Kidney capillary endothelial cell (primary cell): ENCODE data around the gene FTCDNL1.

Experiments
- DNase-seq: peaks from one replicate; pipeline ENCODE4 v3.0.0-alpha.2; 2018; ENCODE audit warnings: low spot score

FTCDNL1 gene

DNA sequence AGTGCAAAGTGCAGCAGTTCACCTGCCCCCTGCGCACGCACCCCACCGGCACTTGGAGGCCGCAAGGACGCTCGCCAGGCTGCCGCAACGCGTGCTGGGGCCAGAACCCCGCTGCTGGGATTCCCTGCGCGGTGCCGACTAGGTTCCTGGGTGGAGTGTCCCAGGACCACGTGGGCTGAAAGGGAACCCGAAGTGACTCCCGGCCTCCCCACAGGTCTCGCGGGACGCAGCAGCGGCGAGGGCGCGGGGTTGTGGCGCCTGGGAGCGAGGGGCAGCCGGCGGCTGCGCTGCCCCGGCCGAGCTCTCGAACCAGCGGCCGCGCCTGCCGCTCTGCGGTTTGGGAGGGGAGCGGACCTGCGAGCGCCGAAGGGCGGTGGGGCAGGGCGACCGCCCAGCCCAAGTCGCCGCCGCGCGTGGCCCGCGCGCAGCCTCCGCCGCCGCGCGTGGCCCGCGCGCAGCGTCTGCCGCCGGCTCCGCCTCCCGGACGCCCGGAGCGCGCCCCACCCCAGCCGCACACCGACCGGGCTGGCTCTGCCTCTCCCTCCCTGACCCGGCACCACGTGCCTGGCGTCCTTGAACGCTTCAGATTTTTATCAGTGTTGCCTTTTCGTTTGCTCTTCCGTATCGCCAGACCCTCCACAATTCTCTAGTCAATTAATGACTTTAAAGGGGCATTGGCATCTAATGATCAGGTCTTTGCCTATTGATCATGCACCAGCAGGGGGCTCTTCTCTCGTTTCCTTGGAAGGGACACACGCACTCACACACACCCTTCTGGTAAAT, at the start of gene FTCDNL1:
FTCDNL1 (minus strand) TSS at position 475 of the 783 bp plus-strand sequence. CDS start 2,230 bp downstream, outside the sequence.
- peak; percentile 26 for DNase-seq

DNA sequence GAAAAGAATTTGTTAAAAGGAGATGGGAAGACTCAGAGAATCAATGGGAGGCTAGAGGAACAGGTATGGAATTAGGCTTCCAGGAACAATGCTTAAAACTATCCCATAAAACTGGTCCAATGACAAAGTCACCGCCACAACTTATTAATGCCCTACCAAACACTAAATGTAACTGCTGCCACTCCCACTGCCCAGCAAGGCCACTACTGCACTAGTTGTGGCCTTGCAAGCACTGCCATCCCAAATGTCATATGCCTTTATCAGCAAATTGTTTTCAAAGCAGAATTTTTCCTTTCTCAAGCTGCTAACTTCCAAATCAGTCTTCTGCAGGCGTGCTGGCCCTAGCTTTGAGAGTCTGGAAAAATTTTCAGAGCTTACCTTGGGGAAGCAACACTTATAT, 45.6 kb upstream of the FTCDNL1 start:
- no peak for DNase-seq

DNA sequence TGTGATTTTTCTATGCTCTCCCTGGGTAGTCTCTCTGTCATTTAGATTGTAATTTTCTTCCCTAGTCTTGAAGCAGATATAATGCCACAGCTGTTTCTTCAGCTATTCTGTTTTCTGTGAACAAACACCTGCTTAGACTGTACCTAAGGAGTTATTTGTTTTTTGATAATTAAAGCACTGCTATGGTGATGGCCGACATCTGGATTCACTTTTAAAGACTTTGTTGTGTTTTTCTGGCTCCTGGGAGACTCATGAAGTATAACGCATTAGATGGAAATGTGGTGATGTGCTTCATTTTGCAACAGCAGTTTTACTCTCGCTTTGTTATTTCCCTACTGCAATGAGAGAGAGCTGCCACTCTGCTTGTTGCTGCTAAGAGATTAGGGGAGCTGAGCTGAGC, 44.4 kb upstream of the FTCDNL1 start:
- no peak for DNase-seq

DNA sequence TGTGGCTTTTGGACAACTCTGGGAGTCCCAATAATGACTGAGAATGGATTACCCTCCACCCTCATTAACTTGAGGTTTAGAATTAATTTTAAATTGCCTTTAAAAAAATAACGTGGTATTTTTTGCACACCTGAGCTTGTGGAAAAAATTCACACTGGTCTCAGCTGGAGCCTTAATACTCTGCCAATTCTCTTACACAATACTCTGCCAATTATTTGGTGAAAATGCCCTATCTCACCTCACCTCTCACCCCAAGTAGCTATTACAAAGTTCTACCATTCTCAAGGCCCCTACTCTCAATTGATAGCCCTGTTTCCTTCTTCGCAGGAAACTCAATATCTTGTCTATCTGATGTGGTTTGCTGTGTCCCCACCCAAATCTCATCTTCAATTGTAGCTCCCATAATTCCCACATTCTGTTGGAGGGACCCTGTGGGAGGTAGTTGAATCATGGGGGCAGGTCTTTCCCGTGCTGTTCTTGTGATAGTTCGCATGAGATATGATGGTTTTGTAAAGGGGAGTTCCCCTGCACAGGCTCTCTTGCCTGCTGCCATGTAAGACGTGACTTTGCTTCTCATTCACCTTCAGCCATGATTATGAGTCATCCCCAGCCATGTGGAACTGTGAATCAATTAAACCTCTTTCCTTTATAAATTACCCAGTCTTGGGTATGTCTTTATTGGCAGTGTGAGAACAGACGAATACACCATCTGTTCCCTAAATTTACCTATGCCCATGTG, 32.7 kb upstream of the FTCDNL1 start:
- DNase-seq = no peak

DNA sequence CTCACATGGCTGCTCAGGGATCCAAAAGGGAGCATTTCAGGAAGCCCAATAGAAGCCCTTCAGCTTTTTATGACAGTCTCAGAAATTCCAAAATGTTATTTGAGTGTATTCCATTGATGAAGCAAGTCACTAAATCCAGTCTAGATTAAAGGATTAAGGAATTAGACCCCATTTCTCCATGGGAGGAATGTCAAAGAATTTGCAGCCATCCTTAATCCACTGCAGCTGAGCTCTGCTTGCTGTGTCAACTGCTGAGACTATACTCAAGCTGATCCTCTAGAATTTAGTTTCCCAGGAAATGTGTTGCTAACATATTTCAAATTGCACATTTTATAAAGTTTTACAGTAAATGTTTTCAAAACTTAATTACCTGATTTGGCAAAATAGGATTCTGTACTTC, 31.7 kb upstream of the FTCDNL1 start:
- no peak for DNase-seq

DNA sequence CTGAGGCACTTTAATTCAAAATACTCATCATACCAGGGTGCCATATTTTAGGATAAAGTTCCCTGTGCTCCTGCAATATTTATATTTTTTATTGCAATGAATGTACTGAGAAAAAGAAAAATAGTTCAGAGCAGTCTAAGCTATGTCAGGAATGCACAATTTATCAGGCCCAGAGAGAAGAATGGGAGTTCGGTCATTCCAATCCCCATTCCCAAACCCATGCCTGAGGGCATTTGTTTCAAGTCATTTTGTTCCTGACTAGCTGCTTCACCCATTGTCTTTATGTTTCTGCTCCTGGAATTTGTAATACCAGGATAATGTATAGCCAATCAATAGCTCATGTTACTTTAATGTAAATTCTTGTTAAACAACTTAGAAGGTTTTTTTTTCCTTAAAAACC, 24.4 kb upstream of the FTCDNL1 start:
- DNase-seq = no peak

DNA sequence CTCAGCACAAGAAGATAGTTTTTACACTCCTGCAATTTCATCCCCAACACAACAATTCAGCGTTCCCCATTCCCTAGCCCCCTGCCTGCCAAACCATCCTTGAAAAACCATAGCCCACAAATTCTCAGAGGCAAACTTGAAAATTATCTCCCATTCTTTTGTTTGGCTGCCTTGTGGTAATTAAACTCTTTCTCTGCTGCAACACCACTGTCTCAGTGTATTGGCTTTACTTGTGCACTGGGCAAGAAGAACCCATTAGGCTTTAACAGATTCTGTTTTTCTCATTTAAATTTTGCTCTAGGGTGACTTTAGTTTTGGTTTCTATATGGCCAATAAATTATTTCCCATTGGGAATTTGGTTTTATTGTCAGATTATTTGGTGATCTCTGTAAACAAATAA, 23.2 kb upstream of the FTCDNL1 start:
- no peak for DNase-seq

DNA sequence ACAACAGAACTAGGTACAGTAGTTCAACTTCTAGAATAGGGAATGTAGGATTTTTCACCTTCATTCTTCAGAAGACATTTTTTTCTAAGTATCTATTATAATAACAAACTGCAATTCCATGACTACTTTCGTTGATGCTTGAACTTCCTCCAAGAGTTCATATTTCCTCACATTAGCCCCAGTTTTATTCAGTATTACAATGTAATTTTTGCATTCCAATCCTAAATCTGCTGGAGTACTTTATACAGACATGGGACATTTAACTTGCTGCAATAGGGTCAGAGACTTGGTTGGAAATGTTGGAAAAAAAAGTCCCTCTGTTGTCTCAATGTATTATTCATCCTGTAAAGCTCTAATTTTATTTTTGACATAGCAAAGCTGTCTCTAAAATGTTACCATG, 19.6 kb upstream of the FTCDNL1 start:
- no peak for DNase-seq

- DNase-seq = no peak
Measured at GRCh38 chr2:199869653-199870052, 18.7 kb upstream of the FTCDNL1 start.

DNA sequence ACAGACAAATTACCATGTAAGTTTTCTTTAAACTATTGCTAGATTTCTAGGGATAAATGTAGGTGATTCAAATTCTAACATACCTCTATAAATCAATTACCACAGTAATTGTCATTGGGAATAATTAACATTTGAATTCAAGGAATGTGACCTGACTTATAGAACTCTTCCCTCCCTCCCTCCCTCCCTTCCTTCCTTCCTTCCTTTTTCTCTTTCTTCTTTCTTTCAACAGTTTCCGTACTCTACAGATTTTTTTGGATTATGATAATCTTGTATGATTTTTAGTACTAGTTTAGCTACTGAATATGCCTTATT, 18.2 kb upstream of the FTCDNL1 start:
- DNase-seq = no peak

DNA sequence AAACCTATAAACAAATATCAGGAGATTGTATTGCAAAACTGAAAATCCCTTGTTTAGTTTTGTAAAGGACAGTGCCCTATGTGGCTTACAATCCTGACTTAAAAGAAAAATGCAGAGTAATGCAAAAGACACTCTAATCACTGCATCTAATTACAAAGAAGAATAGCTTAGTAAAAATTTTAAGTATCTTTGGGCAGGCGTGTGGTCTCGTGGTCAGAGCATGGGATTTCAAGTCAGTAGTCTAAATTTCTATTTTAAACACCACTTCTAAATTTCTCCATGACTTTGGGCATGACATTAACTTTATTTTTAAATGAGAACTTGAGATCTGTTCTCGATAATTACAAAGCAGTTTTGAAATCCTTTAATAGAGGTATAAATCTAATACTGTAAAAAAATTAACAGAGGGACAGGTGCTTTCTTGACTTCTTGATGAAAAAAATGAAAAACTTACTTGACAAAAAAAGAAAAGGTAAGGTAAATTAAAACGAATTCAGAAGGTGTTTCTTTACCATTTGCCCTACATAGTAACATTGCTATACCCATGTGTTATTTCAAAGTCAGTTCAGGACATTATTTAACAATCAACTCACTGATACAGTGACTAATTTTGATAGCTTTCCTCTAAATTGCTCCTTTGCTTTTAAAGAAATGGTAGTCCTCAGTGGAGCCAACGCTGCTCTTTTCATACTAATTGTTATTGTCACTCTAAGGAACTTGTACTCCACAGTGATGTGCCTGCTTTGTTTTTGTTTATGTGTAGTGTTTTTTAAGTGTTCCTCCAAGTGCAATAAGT, 17.6 kb upstream of the FTCDNL1 start:
- no peak for DNase-seq

GRCh38 chr2:199865905-199866304, 14.9 kb upstream of the FTCDNL1 start:
- no peak for DNase-seq

GRCh38 chr2:199862788-199863187, 11.8 kb upstream of the FTCDNL1 start:
- DNase-seq = no peak

GRCh38 chr2:199861132-199861774, 10.3 kb upstream of the FTCDNL1 start:
- peak; percentile 17 for DNase-seq

DNA sequence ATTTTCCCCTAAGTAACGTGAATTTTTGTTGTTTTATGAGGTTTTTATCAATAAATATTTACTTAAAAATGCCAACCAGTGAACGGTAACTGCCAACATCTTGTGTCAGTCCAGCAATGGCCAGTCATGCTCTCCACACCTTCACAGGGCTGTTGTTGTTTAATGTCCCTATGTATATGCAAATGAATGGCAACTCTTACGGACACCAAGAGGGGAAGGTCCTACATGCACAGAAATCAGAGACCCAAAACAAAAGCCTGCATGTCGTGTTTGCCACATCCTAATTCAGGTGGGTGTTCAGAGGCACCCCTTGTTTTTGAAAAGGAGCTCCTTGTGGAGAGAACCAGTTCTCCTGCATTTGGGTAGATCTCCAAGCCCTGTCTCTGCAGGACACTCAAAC, 4.8 kb upstream of the FTCDNL1 start:
- DNase-seq = no peak

DNA sequence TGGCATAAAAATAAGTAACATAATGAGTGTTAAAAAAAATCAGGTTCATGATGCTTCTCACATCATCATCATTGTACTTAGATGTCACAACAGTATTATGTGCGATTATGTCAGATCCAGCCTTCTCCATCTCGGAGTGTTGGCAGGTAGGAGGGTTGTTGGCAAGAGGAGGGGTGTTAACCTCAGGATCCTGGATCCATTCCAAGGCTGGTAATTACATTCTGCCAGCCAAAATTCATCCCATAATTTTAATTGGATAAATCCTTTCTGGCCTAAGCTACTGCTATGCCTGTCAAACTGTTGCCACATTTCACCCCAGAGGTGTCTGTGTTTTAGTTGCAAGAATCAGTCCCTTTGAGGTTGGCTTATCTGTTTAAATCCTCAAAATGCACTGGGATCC, 891 bp upstream of the FTCDNL1 start:
- DNase-seq = no peak

- no peak for DNase-seq
Measured at GRCh38 chr2:199851501-199851810, 464 bp upstream of the FTCDNL1 start.

DNA sequence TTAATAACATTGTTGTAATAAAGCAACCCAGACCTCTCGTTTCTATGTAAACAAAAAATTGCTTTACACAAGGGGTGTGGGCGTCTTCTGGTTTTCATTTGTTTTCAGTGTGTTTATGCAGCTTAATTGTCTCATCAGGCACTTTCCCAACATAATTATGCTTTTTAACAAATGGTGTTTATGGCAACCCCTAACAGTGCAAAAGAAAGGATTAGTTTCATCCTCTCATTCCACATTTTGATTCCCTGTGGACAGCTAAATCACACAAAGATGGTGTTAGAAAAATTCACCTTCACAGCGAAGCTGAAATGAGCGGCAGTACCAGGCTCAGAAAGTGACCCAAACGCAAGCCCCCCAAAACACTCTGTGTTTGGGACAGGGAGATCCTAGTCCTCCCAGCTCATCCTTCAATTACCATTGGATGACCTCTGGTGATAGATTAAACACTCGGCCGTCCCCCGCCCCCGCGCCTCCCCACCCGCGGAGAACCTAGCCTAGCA, 724 bp downstream of the FTCDNL1 start:
- DNase-seq = no peak

- no peak for DNase-seq
Measured at GRCh38 chr2:199848389-199849130, 2.4 kb downstream of the FTCDNL1 start.

DNA sequence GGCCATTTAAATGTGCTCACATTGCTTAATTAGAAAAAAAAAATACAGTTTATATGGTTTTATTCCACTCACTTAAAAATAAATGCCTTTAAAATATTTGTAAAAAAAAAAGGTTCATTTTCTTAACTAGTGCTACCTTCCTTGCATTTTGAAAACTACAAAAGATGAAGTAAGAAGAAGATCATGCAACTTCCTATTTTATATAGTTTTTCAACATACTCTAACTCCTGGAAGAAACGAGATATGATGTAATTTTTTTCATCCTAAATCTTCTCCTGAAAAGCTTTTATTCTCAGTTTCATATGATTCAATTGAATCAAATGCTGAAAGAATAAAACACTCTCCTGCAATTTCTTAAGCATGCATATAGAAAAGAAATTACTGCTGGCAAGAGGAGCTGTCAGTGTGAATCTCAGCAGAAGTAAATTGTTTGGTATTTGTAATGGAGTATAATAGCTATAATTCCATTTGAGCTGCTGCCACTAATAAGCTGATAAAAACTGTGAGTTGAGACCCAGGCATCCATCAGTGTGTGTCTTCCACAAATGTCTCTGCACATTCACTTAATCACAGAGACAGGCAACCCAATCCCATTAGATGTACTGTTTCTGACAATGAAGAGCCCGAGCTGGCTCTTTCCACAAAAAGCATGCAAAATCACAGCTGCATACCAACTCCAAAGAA, 3.7 kb downstream of the FTCDNL1 start:
- no peak for DNase-seq
